ENCODE measurements around the gene PLA2G3.

PLA2G3 gene

DNA sequence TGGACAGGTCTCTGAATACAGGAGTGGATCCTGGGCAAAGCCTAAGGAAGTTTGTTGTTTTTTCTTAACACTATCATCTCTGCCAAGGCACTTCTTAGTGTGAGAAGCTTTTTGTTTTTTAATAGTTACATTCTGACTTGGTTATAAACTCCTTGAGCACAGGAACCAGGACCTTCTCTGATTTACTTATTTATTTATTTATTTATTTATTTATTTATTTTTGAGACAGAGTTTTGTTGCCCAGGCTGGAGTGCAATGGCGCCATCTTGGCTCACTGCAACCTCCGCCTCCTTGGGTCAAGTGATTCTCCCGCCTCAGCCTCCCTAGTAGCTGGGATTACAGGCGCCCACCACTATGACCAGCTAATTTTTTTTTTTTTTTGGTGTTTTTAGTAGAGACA lies 30.7 kb upstream of the PLA2G3 start:
- Histone ChIP-seq H3K4me2 (ENCODE audit: insufficient read depth, low read length) (no peak overlapping the region), H3K79me2 (ENCODE audit: insufficient read depth, low read length) (peaks cover 65% of the 10 kb centered on the region), H2AFZ (ENCODE audit: low read depth, low read length) (no peak overlapping the region), H3K4me3 (ENCODE audit: low read depth in 1 of 2, low read length in 2 of 2) (no peak overlapping the region), H3K9me3 (ENCODE audit: insufficient read depth, low read length, severe bottlenecking) (no peaks in the 10 kb centered on the region), H3K27me3 (ENCODE audit: insufficient read depth, low read length, poor library complexity) (no peaks in the 10 kb centered on the region), H3K9ac (ENCODE audit: low read depth, low read length) (no peak overlapping the region), H3K36me3 (ENCODE audit: insufficient read depth, low read length) (peaks cover 15% of the 10 kb centered on the region), H4K20me1 (ENCODE audit: insufficient read depth, low read length) (peaks cover 6% of the 10 kb centered on the region; the same call in 1 of the 2 replicates), H3K4me1 (ENCODE audit: insufficient read depth, low read length) (no peaks in the 10 kb centered on the region), H3K27ac (ENCODE audit: low read length) (no peak overlapping the region)
- ATAC-seq (ENCODE audit: insufficient read depth, low read depth) (no peak), DNase-seq (no peak)
- TF ChIP-seq CTCF (IDR thresholded peaks at IDR 0.05; ENCODE audit: borderline replicate concordance, extremely low read depth, low read length, poor library complexity, severe bottlenecking) (no peak), EZH2 (IDR thresholded peaks at IDR 0.05; ENCODE audit: borderline replicate concordance, low read depth, low read length, severe bottlenecking) (no peak)

DNA sequence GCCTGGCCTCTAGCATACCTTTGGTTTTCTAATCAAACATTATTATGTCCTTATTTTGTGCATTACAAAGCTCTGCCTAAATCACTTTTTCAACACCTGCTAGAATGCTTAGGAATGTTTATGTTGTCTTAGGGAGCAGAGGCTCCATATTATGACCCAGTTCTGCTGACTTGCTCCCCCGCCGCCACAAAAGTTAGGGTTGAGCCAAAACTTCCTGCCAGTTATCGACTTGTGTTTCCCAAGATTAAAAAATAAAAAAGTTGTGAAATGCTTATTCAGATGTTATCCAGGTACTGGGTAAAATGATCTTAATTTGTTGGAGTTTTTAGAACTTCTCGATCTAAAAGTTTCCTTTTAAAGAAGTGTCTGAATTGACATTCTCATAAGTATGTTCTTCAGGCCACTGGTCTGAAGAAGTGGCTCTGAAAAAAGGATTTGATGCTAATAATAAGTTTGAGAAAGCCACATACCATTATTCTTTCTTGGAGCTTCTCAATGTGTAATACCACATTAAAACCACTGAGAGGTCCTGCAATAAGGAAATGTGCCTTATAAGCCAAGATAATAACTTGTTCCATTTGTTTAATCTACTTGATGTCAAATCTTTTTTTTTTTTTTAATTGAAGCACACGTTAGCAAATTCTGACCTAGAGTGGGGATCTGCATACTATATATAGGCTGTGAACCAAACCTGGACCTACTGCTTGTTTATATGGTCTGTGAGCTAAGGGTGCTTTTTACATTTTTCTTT lies 21.9 kb upstream of the PLA2G3 start:
- no peaks in the 10 kb centered on the region for H3K27me3 ChIP-seq (ENCODE audit: insufficient read depth, low read length, poor library complexity)
- H3K4me2 ChIP-seq (ENCODE audit: insufficient read depth, low read length): peak overlapping the region; percentile 87; the same call in 1 of the 2 replicates
- no peak overlapping the region for H3K27ac ChIP-seq (ENCODE audit: low read length)
- no peak overlapping the region for H2AFZ ChIP-seq (ENCODE audit: low read depth, low read length)
- H3K4me1 ChIP-seq (ENCODE audit: insufficient read depth, low read length): peaks cover 29% of the 10 kb centered on the region
- peaks cover 20% of the 10 kb centered on the region for H3K36me3 ChIP-seq (ENCODE audit: insufficient read depth, low read length)
- H3K9me3 ChIP-seq (ENCODE audit: insufficient read depth, low read length, severe bottlenecking): no peaks in the 10 kb centered on the region
- peaks cover 52% of the 10 kb centered on the region for H3K79me2 ChIP-seq (ENCODE audit: insufficient read depth, low read length)
- DNase-seq (no peak), ATAC-seq (ENCODE audit: insufficient read depth, low read depth) (no peak)
- peaks cover 6% of the 10 kb centered on the region for H4K20me1 ChIP-seq (ENCODE audit: insufficient read depth, low read length)
- H3K9ac ChIP-seq (ENCODE audit: low read depth, low read length): no peak overlapping the region
- 0 out of 4 replicates have a peak overlapping the region, but pooled peaks of 1 of the 2 experiments have one; percentile 13 for H3K4me3 ChIP-seq (ENCODE audit: low read depth in 1 of 2, low read length in 2 of 2)
- TF ChIP-seq CTCF (IDR thresholded peaks at IDR 0.05; ENCODE audit: borderline replicate concordance, extremely low read depth, low read length, poor library complexity, severe bottlenecking) (no peak), EZH2 (IDR thresholded peaks at IDR 0.05; ENCODE audit: borderline replicate concordance, low read depth, low read length, severe bottlenecking) (no peak)

- Histone ChIP-seq H3K9ac (ENCODE audit: low read depth, low read length) (peak overlapping the region; percentile 61; the same call in 1 of the 2 replicates), H3K36me3 (ENCODE audit: insufficient read depth, low read length) (peaks cover 15% of the 10 kb centered on the region), H3K27me3 (ENCODE audit: insufficient read depth, low read length, poor library complexity) (no peaks in the 10 kb centered on the region), H3K4me2 (ENCODE audit: insufficient read depth, low read length) (peak overlapping the region; percentile 87), H2AFZ (ENCODE audit: low read depth, low read length) (no peak overlapping the region), H3K9me3 (ENCODE audit: insufficient read depth, low read length, severe bottlenecking) (no peaks in the 10 kb centered on the region), H3K4me3 (ENCODE audit: low read depth in 1 of 2, low read length in 2 of 2) (peak overlapping the region in 1 of 2 experiments; percentile 71; a peak in 2 of 4 replicates), H3K79me2 (ENCODE audit: insufficient read depth, low read length) (peaks cover 50% of the 10 kb centered on the region), H3K4me1 (ENCODE audit: insufficient read depth, low read length) (peaks cover 29% of the 10 kb centered on the region), H3K27ac (ENCODE audit: low read length) (no peak overlapping the region), H4K20me1 (ENCODE audit: insufficient read depth, low read length) (peaks cover 6% of the 10 kb centered on the region)
- no peak for ATAC-seq (ENCODE audit: insufficient read depth, low read depth)
- TF ChIP-seq EZH2 (IDR thresholded peaks at IDR 0.05; ENCODE audit: borderline replicate concordance, low read depth, low read length, severe bottlenecking): no peak
- TF ChIP-seq CTCF (IDR thresholded peaks at IDR 0.05; ENCODE audit: borderline replicate concordance, extremely low read depth, low read length, poor library complexity, severe bottlenecking): no peak
- DNase-seq: no peak
These were observed 21.1 kb upstream of the PLA2G3 start for GRCh38 chr22:31161386-31161785.

Measured in DND-41 (cell line).